ENCODE measurements around the gene CACNA2D4. TPM values are rescaled to one million over a fixed set of nuclear protein-coding genes. Genes with fewer than 3 reads are reported as not detected.

Gene CACNA2D4
- total and polyA plus RNA-seq, 7 donors, result 2.8 to 5.8 (median 3.6) TPM

DNA sequence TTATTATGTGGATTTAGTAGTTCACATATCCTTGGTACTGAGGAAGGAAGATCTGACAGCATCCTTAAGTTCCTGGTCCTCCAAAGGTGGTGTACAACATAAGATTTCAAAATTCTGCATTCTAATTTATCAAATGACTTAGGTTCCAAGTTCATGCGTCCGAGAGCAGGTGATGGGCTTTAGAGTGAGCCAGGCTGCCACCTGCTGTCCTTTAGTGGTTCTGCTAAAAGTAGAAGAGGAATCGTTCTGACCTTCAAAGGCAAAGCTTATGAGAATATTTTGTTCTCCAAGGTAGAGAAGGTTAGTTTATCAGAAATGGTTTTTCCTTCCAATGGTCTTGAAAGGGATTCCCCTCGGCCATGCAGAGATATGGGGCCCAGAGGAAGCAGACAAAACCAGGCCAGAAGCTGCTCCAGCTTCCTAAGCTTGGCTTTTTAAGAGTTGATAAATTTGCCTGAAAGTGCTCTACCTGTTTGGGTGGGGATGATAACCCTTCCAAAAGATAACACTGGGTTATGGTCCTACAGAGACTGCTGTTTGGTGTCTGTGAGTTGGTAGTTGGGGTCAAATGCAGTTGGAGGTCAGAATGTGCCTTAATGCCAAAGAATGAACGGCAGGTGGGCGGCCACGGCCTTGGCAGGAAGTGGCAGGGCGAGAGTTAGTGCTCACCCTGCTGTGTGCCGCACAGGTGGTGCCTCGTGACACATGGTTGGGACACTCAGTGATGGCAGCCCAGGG, 127.2 kb downstream of the CACNA2D4 start:
- Histone ChIP-seq H3K36me3 (peaks cover 0 to 4% (median 0%) of the 10 kb centered on the region in 4 donors), H3K27me3 (no peaks in the 10 kb centered on the region), H3K4me1 (peaks cover 0 to 24% (median 14%) of the 10 kb centered on the region in 4 donors), H3K27ac (no peak overlapping the region), H3K4me3 (no peak overlapping the region), H3K9me3 (no peaks in the 10 kb centered on the region)
- intact Hi-C loops (cut with DNase I), result loop anchor here (1.0 to 5.0 kb wide), 2 partner anchors 138 to 159 kb away; no protein-coding TSS in a partner anchor
- peak; percentile 85 for DNase-seq
- peak; percentile 65 to 80 (median 74) for TF ChIP-seq CTCF (IDR thresholded peaks at IDR 0.05)
- no peak for TF ChIP-seq POLR2A (IDR thresholded peaks at IDR 0.05)
- peak in 1 of 4 donors; percentile 33 for TF ChIP-seq POLR2AphosphoS5 (IDR thresholded peaks at IDR 0.05)
- WGBS, 2 donors, result 37 to 39% methylated on average over 10 of the region's 10 CpGs

- 73% methylated on average over 7 of the region's 7 CpGs for WGBS, 2 donors
- H3K27ac ChIP-seq, result no peak overlapping the region
- no peaks in the 10 kb centered on the region for H3K27me3 ChIP-seq
- no peak overlapping the region for H3K4me3 ChIP-seq
- H3K9me3 ChIP-seq, result no peaks in the 10 kb centered on the region
- H3K4me1 ChIP-seq, result peaks cover 0 to 20% (median 9%) of the 10 kb centered on the region in 4 donors
- peaks cover 0 to 12% (median 2%) of the 10 kb centered on the region in 4 donors for H3K36me3 ChIP-seq
- TF ChIP-seq EP300 (IDR thresholded peaks at IDR 0.05), result no peak
- TF ChIP-seq CTCF (IDR thresholded peaks at IDR 0.05), result no peak
- TF ChIP-seq POLR2AphosphoS5 (IDR thresholded peaks at IDR 0.05), result no peak
- DNase-seq, result no peak
- intact Hi-C loops (cut with DNase I), result loop anchor here (5.0 kb wide), 1 partner anchor 158 kb away; no protein-coding TSS in a partner anchor
Observed at GRCh38 chr12:1790444-1790843, 128.0 kb downstream of the CACNA2D4 start.

- Histone ChIP-seq H3K4me3 (no peak overlapping the region), H3K9me3 (no peaks in the 10 kb centered on the region), H3K27me3 (no peaks in the 10 kb centered on the region), H3K27ac (no peak overlapping the region), H3K36me3 (peaks cover 0 to 25% (median 6%) of the 10 kb centered on the region in 4 donors), H3K4me1 (peaks cover 0 to 9% (median 0%) of the 10 kb centered on the region in 4 donors)
- DNase-seq, result no peak
- 79 to 86% methylated on average over 6 of the region's 6 CpGs for WGBS, 2 donors
- intact Hi-C loops (cut with DNase I), result no loop called here
- no peak for TF ChIP-seq EP300 (IDR thresholded peaks at IDR 0.05)
- TF ChIP-seq CTCF (IDR thresholded peaks at IDR 0.05), result no peak
- TF ChIP-seq POLR2A (IDR thresholded peaks at IDR 0.05), result no peak
- TF ChIP-seq POLR2AphosphoS5 (IDR thresholded peaks at IDR 0.05), result no peak
Observed at GRCh38 chr12:1787714-1788113, 130.7 kb downstream of the CACNA2D4 start.

DNA sequence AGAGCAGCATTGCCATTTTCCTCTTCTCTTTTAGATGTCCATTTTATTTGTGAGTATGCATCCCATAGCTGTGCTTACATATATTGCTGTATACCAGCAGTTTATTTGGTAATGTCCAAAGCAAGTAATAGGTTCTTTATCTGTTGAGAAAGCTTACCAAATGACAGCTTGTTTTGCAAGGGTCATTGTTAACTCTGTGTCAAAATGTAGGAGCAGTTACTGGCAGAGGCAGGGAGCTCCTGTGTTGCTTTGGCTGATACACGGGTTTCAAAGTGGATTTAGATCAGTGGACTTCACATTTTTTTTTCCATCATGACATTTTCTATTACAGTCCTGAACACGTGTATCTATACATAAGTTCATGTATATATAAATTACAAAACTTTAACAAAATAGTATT, 136.2 kb downstream of the CACNA2D4 start:
- WGBS, 2 donors, result 77% methylated on average over 2 of the region's 2 CpGs
- H3K9me3 ChIP-seq, result no peaks in the 10 kb centered on the region
- no peaks in the 10 kb centered on the region for H3K27me3 ChIP-seq
- H3K4me1 ChIP-seq, result peaks cover 0 to 18% (median 12%) of the 10 kb centered on the region in 4 donors
- H3K27ac ChIP-seq, result no peak overlapping the region
- DNase-seq, result no peak
- intact Hi-C loops (cut with DNase I), result no loop called here
- peaks cover 0 to 31% (median 6%) of the 10 kb centered on the region in 4 donors for H3K36me3 ChIP-seq
- H3K4me3 ChIP-seq, result no peak overlapping the region
- TF ChIP-seq POLR2AphosphoS5 (IDR thresholded peaks at IDR 0.05), result no peak
- TF ChIP-seq EP300 (IDR thresholded peaks at IDR 0.05), result no peak
- TF ChIP-seq CTCF (IDR thresholded peaks at IDR 0.05), result no peak
- TF ChIP-seq POLR2A (IDR thresholded peaks at IDR 0.05), result no peak

All from sigmoid colon (tissue), 7 donors.